Activated CD4-positive, alpha-beta T cell treated with anti-CD3 and anti-CD28 coated beads for 48 hours (primary cell): ENCODE data around the gene OSBPL10.

Source experiments
- DNase-seq: peaks from one replicate; pipeline ENCODE4 v3.0.0-alpha.2; 2020

The OSBPL10 gene

GRCh38 chr3:31955581-31955980 is 25.5 kb downstream of the OSBPL10 start:
- no peak for DNase-seq

DNA sequence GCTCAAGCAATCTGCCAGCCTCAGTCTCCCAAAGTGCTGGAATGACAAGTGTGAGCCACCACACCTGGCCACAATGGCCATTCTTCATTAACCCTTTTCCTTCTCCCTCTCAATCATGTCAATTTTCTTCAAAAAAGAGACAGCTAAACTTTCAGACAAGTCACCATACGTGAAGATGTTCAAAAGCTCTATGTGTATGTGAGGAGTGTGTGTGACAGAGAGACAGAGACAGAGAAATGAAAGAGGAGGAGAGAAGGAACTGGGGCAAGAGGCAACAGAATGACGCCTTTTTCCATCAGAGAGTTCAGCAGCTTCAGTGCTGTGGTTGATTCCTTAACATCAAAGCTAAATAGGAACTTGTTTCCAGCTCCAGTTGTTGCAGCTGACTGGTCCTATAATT is 27.4 kb downstream of the OSBPL10 start:
- no peak for DNase-seq

- no peak for DNase-seq
Measured at GRCh38 chr3:31953091-31953490, 28.0 kb downstream of the OSBPL10 start.

DNA sequence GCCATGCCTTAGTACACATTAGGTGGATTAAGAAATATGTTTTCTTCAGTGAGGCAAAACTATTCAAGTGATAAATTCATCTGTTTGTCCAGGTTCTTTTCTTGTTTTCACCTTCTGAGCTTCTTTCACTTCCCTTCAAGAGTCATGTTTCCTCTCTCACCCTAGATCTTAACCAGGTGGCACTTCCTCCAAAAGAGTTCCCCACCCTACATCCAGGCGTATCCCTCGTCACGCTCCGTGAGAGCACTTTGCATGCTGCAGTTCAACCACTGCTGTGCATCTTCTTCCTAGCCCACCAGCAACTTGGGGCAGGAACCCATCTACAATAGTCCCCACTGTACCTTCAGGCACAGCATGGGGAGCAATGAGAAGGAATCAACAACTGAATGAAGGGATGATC is 28.9 kb downstream of the OSBPL10 start:
- DNase-seq: no peak

GRCh38 chr3:31948280-31948679 is 32.8 kb downstream of the OSBPL10 start:
- no peak for DNase-seq

DNA sequence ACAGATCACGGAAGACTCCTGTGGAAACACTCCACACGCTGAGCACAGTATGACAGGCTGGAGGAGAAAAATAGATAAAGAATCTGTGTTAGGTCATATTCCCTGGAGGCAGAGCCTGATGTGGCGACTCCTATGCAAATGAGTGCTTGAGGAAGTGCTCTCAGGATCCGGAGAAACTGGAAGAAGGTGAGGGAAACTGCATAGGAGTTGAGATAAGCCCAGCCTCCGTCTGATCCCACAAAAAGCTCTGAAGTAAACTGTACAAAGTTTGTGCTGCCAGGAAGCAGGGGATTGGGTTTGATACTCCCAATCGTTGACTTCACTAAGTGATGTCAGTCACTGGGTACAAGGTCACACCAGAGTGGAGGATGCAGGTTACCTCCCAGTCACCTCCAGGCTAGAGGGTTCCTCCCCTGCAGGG is 33.4 kb downstream of the OSBPL10 start:
- DNase-seq: no peak

DNA sequence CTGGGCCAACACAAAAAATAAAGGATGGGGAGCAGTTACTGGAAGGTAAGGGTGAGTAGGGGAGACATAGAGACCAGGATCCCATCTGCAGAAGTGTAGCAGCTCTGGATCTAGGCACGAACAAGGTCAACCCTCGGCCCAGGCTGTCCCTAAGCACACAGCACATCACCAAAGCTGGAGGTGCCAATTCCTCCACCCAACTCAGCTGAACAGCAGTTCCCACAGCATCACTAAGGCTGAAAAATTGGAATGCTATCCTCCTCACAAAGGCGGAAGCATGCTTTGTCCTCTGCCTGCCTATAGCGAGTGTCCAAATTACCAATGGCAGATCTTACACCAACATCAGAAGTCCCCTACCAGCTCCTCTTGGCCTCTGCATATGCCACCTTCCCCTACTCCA is 33.9 kb downstream of the OSBPL10 start:
- DNase-seq: no peak

- DNase-seq: no peak
Measured at GRCh38 chr3:31946484-31947081, 34.5 kb downstream of the OSBPL10 start.

DNA sequence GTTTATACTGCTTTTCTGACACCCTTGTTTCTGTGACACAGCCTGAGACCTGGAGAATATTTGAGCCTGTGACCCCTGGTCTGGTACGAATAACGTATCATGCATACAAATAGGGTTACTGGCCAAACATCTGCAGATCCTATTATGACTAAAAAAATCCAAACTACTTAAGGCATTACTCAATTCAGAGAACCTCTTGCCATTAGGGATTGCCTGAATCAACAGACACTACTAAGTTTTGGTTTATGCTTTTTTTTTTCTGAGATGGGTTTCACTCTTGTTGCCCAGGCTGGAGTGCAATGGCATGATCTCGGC is 35.4 kb downstream of the OSBPL10 start:
- no peak for DNase-seq

DNA sequence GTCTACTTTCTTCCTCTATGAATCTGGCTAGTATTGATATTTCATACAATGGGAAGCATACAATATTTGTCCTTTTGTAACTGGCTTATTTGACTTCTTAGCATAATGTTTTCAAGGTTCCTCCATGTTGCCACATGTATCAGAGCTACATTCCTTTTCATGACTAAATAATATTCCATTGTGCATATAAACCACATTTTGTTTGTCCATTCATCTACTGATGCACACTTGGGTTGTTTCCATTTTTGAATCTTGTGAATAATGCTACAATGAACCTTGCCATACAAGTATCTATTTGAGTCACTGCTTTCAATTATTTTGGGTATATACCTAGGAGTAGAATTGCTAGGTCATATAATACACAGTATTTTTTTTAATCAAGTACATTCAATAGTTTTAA is 38.0 kb downstream of the OSBPL10 start:
- DNase-seq: no peak

GRCh38 chr3:31942446-31942845 is 38.6 kb downstream of the OSBPL10 start:
- DNase-seq: no peak

GRCh38 chr3:31937225-31937624 is 43.8 kb downstream of the OSBPL10 start:
- DNase-seq: no peak

DNA sequence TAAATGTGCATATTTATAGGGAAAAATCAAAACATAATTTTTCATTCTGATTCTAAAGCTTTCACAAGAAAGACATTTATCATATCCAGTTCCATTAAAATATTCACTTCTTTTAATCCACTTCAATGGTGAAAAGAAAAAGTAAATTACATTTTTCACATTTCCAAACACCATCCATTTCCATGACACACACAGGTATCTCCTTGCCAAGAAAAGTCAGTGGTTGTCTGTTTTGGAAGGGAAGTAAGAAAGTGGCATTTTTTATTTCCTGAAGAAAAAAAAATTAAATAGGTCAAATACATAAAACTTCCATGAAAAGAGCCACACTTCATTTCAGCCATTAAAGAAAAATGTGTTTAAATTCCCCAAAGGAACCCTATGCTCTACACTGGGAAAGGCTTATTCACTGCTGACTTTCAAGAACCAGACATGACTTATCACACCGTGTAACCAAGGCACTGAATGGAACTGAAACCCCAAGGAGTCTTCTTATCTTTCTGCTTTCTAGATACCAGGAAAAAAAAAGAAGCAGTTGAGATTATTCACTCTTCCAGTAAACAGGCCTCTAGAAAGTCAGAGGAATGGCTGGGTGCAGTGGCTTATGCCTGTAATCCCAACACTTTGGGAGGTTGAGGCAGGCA is 44.5 kb downstream of the OSBPL10 start:
- no peak for DNase-seq

- no peak for DNase-seq
Measured at GRCh38 chr3:31934866-31935265, 46.2 kb downstream of the OSBPL10 start.

DNA sequence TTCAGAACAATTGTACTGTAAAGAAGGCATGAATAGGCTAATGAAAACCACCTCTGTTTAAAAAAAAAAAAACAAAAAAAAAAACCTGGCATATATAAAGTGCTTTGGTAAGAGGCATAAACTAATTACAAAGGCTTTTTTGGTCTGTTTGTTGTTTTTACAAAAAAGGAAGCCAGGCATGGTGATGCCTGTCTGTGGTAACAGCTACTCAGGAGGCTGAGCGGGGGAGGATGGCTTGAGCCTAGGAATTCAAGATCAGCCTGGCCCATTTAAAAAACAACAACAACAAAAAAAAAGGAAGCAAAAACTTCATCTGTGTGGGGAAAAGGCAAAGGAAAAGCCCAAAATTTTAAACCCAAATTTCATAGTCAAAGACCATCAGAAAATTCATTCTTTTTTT is 47.0 kb downstream of the OSBPL10 start:
- no peak for DNase-seq

DNA sequence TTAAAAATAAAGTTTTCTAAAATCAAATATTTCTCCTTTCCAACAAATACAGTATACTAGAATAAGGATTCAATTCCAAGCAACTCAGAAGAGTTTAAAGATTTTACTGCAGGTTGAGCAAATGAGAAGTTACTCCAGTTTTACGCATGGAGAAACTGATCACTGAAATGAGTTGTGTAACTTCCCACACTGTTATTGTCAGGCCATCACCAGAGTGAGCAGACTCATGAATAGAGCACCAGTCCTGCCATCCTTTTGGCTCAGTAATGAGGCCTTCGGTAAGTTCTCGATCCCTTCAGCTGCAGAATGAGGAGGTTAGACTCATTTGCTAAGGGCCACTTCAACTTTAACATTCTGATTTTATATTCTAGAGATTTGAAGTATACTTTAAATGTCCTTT is 48.1 kb downstream of the OSBPL10 start:
- DNase-seq: no peak

DNA sequence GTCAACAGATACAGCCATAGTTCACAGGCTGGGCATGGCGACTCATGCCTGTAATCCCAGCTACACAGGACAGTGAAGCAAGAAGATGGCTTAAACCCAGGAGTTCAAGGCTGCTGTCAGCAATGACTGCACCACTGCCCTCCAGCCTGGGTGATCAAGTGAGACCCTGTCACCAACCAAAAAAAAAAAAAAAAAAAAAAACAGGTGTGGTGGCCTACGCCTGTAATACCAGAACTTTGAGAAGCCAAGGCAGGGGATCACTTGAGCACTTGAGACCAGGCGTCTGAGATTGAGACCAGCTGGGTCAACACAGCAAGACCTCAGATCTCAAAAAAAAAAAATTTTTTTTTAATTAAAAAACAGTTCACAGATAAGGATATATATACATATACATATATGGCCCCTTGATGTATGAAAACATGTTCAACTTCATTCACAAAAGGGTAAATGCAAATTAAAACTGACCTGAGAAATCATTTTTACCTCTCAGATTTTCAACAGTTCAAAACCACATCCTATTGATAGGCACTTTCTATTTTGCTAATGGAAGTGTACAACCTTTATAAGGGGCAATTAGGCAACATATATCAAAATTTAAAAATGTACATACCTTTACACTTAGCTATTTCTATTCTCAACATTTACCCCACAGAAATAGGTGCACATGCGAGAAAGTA is 51.1 kb downstream of the OSBPL10 start:
- DNase-seq: no peak

- no peak for DNase-seq
Measured at GRCh38 chr3:31927811-31928210, 53.3 kb downstream of the OSBPL10 start.

- DNase-seq: no peak
Measured at GRCh38 chr3:31926543-31926942, 54.5 kb downstream of the OSBPL10 start.

DNA sequence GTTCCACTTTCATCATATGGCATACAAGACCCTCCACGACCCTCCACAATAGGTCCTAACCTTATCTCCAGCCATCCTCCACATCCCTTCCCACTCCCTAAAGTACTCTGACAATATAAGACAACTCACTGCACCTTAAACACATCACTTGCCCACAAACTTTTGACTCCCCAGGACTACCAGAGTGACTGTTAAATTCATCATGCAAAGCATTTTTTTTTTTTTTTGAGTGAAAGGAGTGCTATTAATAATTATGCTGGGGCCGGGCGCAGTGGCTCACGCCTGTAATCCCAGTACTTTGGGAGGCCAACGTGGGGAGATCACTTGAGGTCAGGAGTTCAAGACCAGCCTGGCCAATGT is 55.8 kb downstream of the OSBPL10 start:
- DNase-seq: peak; percentile 16

- no peak for DNase-seq
Measured at GRCh38 chr3:31924610-31925270, 56.3 kb downstream of the OSBPL10 start.

- no peak for DNase-seq
Measured at GRCh38 chr3:31922962-31923361, 58.1 kb downstream of the OSBPL10 start.

DNA sequence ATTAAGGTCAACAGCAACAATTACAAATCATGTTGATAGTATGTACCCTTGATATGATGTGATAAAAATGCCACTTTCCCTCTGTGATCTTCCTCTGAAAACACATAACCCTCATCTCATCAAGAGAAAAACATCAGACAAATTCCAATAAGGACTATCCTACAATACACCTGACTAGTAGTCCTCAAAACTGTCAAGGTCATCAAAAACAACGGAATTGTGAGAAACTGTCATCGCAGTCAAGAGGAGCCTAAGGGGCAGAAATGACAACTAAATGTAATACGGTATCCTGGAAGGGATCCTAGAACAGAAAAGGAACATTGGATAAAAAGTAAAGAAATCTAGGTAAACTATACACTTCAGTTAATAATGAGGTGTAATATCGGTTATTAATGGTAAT is 59.2 kb downstream of the OSBPL10 start:
- no peak for DNase-seq

DNA sequence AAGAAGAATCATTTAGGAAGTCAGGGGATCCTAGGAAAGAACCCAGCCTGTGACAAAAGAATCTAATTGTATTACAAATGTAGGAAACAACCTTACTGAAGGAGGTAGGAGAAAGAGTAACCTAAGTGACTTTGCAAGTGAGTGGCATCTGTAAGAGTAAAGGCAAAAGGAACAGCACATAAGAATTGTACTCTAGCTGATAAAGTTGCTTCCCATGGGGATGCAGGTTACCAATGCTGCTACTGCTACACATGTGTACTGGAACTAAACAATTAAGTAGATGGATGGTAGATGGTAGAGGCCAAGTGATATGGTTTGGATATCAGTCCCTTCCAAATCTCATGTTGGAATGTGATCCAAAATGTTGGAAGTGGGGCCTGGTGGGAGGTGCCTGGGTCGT is 60.8 kb downstream of the OSBPL10 start:
- no peak for DNase-seq
